WERI-Rb-1 (cell line): ENCODE results near the gene POLD3.

Experiments
- DNase-seq: peaks from one replicate; pipeline ENCODE4 v3.0.0-alpha.2; 2020
- H3K27ac ChIP-seq: fragments of 250-450 bp; sonication (Bioruptor Pico); 2 replicates; pipeline ENCODE4 v1.5.1; 2020; ENCODE audit warnings: mild to moderate bottlenecking, moderate library complexity
- H3K27me3 ChIP-seq: fragments of 250-450 bp; sonication (Bioruptor Pico); 2 replicates; pipeline ENCODE4 v1.5.1; 2021; ENCODE audit warnings: mild to moderate bottlenecking, low read depth, moderate library complexity; ENCODE audit not compliant: insufficient read depth, severe bottlenecking
- H3K36me3 ChIP-seq: fragments of 250-450 bp; sonication (Bioruptor Pico); 2 replicates; pipeline ENCODE4 v1.5.1; 2020; ENCODE audit warnings: mild to moderate bottlenecking, moderate library complexity
- H3K4me3 ChIP-seq: 2 replicates; pipeline ENCODE4 v1.5.1; 2011; ENCODE audit warnings: low read depth, mild to moderate bottlenecking, control low read depth, low read length
- H3K9me3 ChIP-seq: fragments of 250-450 bp; sonication (Bioruptor Pico); 2 replicates; pipeline ENCODE4 v1.5.1; 2021; ENCODE audit warnings: mild to moderate bottlenecking, moderate library complexity; ENCODE audit not compliant: severe bottlenecking
- TF ChIP-seq, protein P1 (sequence below): IDR thresholded peaks from 2 replicates; pipeline ENCODE4 v1.5.1; 2011; ENCODE audit warnings: low read depth, mild to moderate bottlenecking, control low read depth, inconsistent platforms, low read length

The POLD3 gene

DNA sequence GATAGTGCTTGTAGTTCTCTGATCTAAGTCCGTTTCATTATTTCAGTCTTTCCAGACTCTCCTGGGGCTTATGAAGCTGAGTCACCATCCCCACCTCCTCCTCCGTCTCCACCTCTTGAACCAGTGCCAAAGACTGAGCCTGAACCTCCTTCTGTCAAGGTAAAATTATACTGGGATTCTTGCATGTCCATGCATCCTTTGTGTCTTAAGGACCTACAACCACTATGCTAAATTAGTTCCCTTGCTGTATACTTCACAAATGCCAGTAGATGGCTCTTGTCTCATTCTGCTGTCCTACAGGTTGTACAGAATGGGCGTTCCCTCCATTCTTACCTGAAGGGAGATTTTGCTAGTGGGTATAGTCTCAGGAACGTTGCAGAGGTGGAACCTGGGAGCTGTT is 42.2 kb downstream of the POLD3 start:
- peak; percentile 20 for DNase-seq

DNA sequence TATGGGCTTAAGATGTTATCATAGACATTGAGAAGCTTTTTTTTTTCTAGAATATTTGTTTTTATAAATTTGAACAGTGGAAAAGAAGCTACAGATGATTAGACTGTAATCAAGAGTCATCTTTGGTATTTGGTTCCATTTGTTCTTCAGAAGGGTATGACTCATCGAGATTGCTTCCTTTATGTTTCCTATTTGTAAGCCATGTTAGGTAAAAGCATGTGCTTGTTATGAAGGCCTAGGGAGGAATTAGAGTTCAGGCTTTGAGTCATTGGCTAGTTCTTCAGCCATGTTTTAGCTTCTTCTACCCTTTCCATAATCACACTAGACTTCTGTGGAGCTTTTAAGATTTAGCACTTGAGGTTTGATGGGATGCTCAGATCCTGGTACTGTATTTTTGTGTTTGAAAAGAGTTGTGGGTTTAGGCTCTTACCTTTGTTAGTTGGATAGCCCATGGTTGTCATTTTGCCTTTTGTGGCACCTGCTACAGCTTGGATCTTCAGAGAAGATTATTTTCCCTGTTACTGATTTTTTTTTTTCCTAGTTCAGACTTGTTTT is 44.3 kb downstream of the POLD3 start:
- Histone ChIP-seq H3K4me3 (no peak overlapping the region), H3K27ac (no peak overlapping the region), H3K27me3 (no peaks in the 10 kb centered on the region), H3K36me3 (peaks cover 51% of the 10 kb centered on the region), H3K9me3 (no peaks in the 10 kb centered on the region)
- TF ChIP-seq, protein P1, sequence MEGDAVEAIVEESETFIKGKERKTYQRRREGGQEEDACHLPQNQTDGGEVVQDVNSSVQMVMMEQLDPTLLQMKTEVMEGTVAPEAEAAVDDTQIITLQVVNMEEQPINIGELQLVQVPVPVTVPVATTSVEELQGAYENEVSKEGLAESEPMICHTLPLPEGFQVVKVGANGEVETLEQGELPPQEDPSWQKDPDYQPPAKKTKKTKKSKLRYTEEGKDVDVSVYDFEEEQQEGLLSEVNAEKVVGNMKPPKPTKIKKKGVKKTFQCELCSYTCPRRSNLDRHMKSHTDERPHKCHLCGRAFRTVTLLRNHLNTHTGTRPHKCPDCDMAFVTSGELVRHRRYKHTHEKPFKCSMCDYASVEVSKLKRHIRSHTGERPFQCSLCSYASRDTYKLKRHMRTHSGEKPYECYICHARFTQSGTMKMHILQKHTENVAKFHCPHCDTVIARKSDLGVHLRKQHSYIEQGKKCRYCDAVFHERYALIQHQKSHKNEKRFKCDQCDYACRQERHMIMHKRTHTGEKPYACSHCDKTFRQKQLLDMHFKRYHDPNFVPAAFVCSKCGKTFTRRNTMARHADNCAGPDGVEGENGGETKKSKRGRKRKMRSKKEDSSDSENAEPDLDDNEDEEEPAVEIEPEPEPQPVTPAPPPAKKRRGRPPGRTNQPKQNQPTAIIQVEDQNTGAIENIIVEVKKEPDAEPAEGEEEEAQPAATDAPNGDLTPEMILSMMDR = no peak
- DNase-seq = no peak

More for the DNA sequence above, 42.2 kb downstream of the POLD3 start:
- H3K9me3 ChIP-seq = no peaks in the 10 kb centered on the region
- H3K27ac ChIP-seq = no peak overlapping the region
- H3K36me3 ChIP-seq = peaks cover 44% of the 10 kb centered on the region
- H3K27me3 ChIP-seq = no peaks in the 10 kb centered on the region
- TF ChIP-seq, protein P1 = peak; percentile 40; the same call in 1 of the 2 replicates
- no peak overlapping the region for H3K4me3 ChIP-seq

DNA sequence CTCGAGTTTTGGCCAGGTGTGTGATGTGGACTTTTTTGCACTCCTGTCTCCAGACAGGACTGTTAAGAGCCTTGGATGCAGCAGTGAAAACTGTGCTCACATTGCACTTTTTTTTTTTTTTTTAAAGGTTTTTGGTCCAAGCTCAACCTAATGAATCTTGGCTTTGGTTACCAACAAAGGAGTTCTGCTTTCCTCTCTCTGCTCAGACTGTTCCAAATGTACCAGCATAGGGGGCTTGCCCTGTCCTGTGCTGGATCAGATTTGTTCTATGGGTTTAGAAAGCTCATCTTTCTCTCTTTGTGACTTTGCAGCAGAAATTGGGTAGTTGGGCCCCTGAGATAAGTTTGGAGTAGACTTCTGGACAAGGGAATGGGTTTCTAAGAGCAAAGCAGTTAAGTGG is 45.3 kb downstream of the POLD3 start:
- DNase-seq = no peak
- Histone ChIP-seq H3K9me3 (no peaks in the 10 kb centered on the region), H3K27me3 (no peaks in the 10 kb centered on the region), H3K27ac (no peak overlapping the region), H3K36me3 (peaks cover 53% of the 10 kb centered on the region), H3K4me3 (no peak overlapping the region)
- TF ChIP-seq, protein P1 = no peak

DNA sequence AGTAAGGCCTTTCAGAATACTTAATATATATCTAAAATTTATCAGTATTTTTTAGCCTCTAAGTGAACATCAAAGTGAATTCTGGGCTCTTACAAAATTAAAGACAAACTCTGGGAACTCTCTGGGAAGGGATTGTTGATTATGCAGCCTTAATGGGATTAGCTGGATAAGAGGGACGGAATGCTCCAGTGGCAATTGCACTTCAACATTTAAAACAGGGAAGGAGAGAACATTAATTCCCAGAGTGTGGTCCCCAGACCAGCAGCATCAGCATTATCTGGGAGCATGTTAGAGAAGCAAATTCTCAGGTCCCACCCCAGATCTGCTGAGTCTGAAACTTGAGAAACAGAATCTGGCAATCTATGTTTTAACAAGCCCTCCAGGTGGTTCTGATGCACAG is 46.5 kb downstream of the POLD3 start:
- peaks cover 58% of the 10 kb centered on the region for H3K36me3 ChIP-seq
- no peaks in the 10 kb centered on the region for H3K27me3 ChIP-seq

DNA sequence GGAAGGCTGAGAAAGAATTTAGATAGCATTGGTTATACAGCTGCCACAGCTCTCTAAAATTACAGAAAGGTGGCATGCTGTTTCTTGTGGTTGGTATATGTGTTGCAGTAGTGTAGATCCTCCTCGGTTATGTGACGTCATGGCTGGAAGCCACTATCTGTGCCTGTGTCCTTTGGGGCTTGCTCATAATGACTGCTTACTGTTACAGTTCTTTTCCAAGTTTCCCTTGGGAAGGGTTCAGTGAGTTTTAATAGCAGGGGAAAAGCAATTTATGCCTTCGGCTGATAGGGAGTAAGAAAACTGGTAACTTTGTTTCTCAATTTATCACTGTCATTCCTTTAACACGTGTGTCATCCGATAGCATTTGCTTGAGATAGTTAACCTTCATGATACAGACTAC is 47.2 kb downstream of the POLD3 start:
- TF ChIP-seq, protein P1 = no peak
- Histone ChIP-seq H3K27me3 (no peaks in the 10 kb centered on the region), H3K9me3 (no peaks in the 10 kb centered on the region), H3K27ac (no peak overlapping the region), H3K4me3 (no peak overlapping the region), H3K36me3 (peaks cover 56% of the 10 kb centered on the region)
- DNase-seq = no peak

More for the DNA sequence above, 46.5 kb downstream of the POLD3 start:
- TF ChIP-seq, protein P1 = no peak
- Histone ChIP-seq H3K9me3 (no peaks in the 10 kb centered on the region), H3K27ac (no peak overlapping the region), H3K4me3 (no peak overlapping the region)
- DNase-seq = no peak

DNA sequence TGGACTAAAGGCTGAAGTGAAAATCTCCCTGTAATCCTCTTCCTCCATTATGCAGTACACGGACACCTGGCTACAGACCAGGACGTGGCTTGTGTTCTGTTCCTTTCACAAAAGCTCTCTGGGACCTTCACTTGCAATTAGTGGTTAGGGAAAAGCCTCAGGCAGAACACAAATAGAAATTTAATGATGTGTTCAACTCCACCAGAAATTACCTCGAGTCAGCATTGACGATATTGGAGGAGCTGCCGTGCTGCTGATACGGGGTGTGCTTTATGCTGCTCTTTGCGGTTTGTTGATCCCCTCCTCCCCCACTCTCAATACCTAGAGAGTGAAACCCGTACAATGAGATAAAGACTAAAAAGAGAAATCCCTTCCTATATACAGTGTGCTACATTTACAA is 48.9 kb downstream of the POLD3 start:
- H3K27me3 ChIP-seq = no peaks in the 10 kb centered on the region
- H3K36me3 ChIP-seq = peaks cover 38% of the 10 kb centered on the region
- H3K27ac ChIP-seq = peak overlapping the region; percentile 75
- peak overlapping the region; percentile 8 for H3K4me3 ChIP-seq
- TF ChIP-seq, protein P1 = no peak
- no peaks in the 10 kb centered on the region for H3K9me3 ChIP-seq
- peak; percentile 29 for DNase-seq
